Body of pancreas (tissue), 4 donors: ENCODE measurements around the gene AKAP17A. TPM values are rescaled to one million over a fixed set of nuclear protein-coding genes. Genes with fewer than 3 reads are reported as not detected.

Experiments used
- ATAC-seq: fragments of 150-250 bp; one replicate; pipeline ENCODE4 v1.9.1; 2016
- DNase-seq, 4 donors: peaks; one replicate each; pipeline ENCODE4 v3.0.0-alpha.2; 2019
- H3K27ac ChIP-seq, 4 donors: fragments of 200-600 bp; sonication (generic); 1 replicate in 3 of 4; 2 replicates in 1 of 4; pipeline versions ENCODE4 v1.5.1 to v1.6.1; 2016 to 2019; ENCODE audit warnings: mild to moderate bottlenecking in 1 of 4, mixed read lengths in 1 of 4, moderate library complexity in 1 of 4
- H3K27me3 ChIP-seq, 2 donors: fragments of 200-600 bp; sonication (generic); one replicate each; pipeline ENCODE4 v1.6.0; 2016; ENCODE audit warnings: mild to moderate bottlenecking in 1 of 2
- H3K36me3 ChIP-seq, 2 donors: fragments of 200-600 bp; sonication (generic); replicated peaks in 1 of 2; 2 replicates each; pipeline ENCODE4 v1.5.1; 2016; ENCODE audit warnings: low read depth in 2 of 2; ENCODE audit not compliant: insufficient read depth in 1 of 2
- H3K4me1 ChIP-seq: fragments of 200-600 bp; sonication (generic); one replicate; pipeline ENCODE4 v1.6.0; 2016
- H3K4me3 ChIP-seq, 2 donors: fragments of 200-600 bp; sonication (generic); 1 replicate in 1 of 2; 2 replicates in 1 of 2; pipeline ENCODE4 v1.5.1; 2016 to 2019
- H3K9me3 ChIP-seq, 3 donors: fragments of 200-600 bp; sonication (generic); 1 replicate in 2 of 3; 2 replicates in 1 of 3; pipeline ENCODE4 v1.5.1; 2016
- CTCF ChIP-seq, 7 experiments: fragments of 450-650 bp in 4 of 7; fragments of 200-600 bp in 3 of 7; sonication (generic) in 3 of 7; IDR thresholded peaks; one replicate each; pipeline ENCODE4 v1.5.1; 2016 to 2019; ENCODE audit warnings: antibody characterized with exemption in 7 of 7
- POLR2A ChIP-seq, 3 donors: fragments of 450-650 bp; IDR thresholded peaks; one replicate each; pipeline ENCODE4 v1.6.1; 2016; ENCODE audit warnings: antibody characterized with exemption in 3 of 3, mild to moderate bottlenecking in 2 of 3
- WGBS, 2 donors: methylation state at CpG; one replicate each; pipeline ENCODE4 v1.1.5; 2017; 5-methylcytosine and 5-hydroxymethylcytosine counted together
- intact Hi-C: fragments of 100-400 bp; cut with DNase I; formaldehyde crosslinking; loops from one replicate; pipeline ENCODE4 v1.15.1; 2023
- total RNA-seq, 2 donors: library from RNA; depleted of rRNA; stranded (reverse); fragments of >200 nt; gene quantifications; one replicate each; pipeline ENCODE4 v1.1.0, GENCODE V29; 2016

Gene AKAP17A
- total RNA-seq, 2 donors from 2014 or later, result 55.5 to 162 TPM

- H3K4me1 ChIP-seq, result no peaks in the 10 kb centered on the region
- H3K9me3 ChIP-seq, result no peaks in the 10 kb centered on the region
- TF ChIP-seq POLR2A (IDR thresholded peaks at IDR 0.05), result no peak
- no peak for TF ChIP-seq CTCF (IDR thresholded peaks at IDR 0.05)
- no peak overlapping the region for H3K4me3 ChIP-seq
- no peaks in the 10 kb centered on the region for H3K36me3 ChIP-seq
- H3K27ac ChIP-seq, result no peak overlapping the region
- no peaks in the 10 kb centered on the region for H3K27me3 ChIP-seq
- no peak for DNase-seq
- intact Hi-C loops, result no loop called here
- 81 to 85% methylated on average over 9 to 11 of the region's 11 CpGs for WGBS, 2 donors
- ATAC-seq, result no peak
These were observed 17.9 kb downstream of the AKAP17A start for GRCh38 chrX:1609311-1609710.

GRCh38 chrX:1609762-1610161, 18.4 kb downstream of the AKAP17A start:
- intact Hi-C loops, result no loop called here
- Histone ChIP-seq H3K27me3 (no peaks in the 10 kb centered on the region), H3K36me3 (no peaks in the 10 kb centered on the region), H3K27ac (no peak overlapping the region), H3K4me3 (no peak overlapping the region), H3K9me3 (no peaks in the 10 kb centered on the region), H3K4me1 (no peaks in the 10 kb centered on the region)
- WGBS, 2 donors, result 61 to 91% methylated on average over 8 of the region's 10 CpGs
- ATAC-seq (no peak), DNase-seq (no peak)
- TF ChIP-seq POLR2A (IDR thresholded peaks at IDR 0.05) (no peak), CTCF (IDR thresholded peaks at IDR 0.05) (no peak)

GRCh38 chrX:1610166-1610565, 18.8 kb downstream of the AKAP17A start:
- Histone ChIP-seq H3K36me3 (no peaks in the 10 kb centered on the region), H3K4me3 (no peak overlapping the region), H3K4me1 (no peaks in the 10 kb centered on the region), H3K27ac (no peak overlapping the region), H3K27me3 (no peaks in the 10 kb centered on the region), H3K9me3 (no peaks in the 10 kb centered on the region)
- no peak for TF ChIP-seq POLR2A (IDR thresholded peaks at IDR 0.05)
- TF ChIP-seq CTCF (IDR thresholded peaks at IDR 0.05), result no peak
- DNase-seq, result no peak
- 61 to 76% methylated on average over 13 to 14 of the region's 15 CpGs for WGBS, 2 donors
- ATAC-seq, result no peak
- intact Hi-C loops, result no loop called here

GRCh38 chrX:1610736-1611135, 19.3 kb downstream of the AKAP17A start:
- no peak for ATAC-seq
- intact Hi-C loops, result no loop called here

More at GRCh38 chrX:1610736-1611135, 19.3 kb downstream of the AKAP17A start:
- Histone ChIP-seq H3K27me3 (no peaks in the 10 kb centered on the region), H3K9me3 (no peaks in the 10 kb centered on the region), H3K36me3 (no peaks in the 10 kb centered on the region), H3K4me3 (no peak overlapping the region), H3K27ac (no peak overlapping the region), H3K4me1 (no peaks in the 10 kb centered on the region)
- 82 to 84% methylated on average over 12 of the region's 12 CpGs for WGBS, 2 donors
- no peak for DNase-seq
- TF ChIP-seq CTCF (IDR thresholded peaks at IDR 0.05), result no peak
- TF ChIP-seq POLR2A (IDR thresholded peaks at IDR 0.05), result no peak
